ENCODE data around the gene ZNF485.
"Not testable (repeated sequence)": the region's sequence is repeated elsewhere in the genome, so short reads cannot be mapped to it uniquely, and the experiment has no call there.

Gene ZNF485

DNA sequence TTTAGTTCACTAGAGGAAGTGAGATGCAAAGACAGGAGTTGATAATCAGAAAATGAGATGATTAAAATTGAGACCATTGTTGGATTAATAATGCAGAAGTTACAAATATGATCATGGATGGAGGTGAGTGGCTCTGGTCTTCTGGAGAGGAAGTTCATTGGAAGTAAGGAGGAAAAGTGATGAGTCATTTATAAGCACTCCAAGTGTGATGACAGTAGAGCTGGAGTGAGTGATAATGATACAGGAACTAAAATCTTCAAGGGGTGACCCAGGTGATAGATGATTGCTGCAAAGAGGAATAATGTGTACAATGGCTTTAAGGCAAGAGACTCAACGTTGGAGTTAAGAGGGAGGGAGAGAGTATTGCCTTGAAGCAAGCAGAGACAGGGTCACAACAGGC lies 21.7 kb downstream of the ZNF485 start:
- TF ChIP-seq SNAI2 (CRISPR knock-in tag; IDR thresholded peaks at IDR 0.05) (no peak), TOX (CRISPR knock-in tag; IDR thresholded peaks at IDR 0.05; ENCODE audit: borderline replicate concordance) (no peak), BACH2 (CRISPR knock-in tag; IDR thresholded peaks at IDR 0.05; ENCODE audit: borderline replicate concordance) (no peak), OSR1 (CRISPR knock-in tag; IDR thresholded peaks at IDR 0.05) (no peak), TCF4 (CRISPR knock-in tag; IDR thresholded peaks at IDR 0.05; ENCODE audit: borderline replicate concordance) (no peak), GLIS3 (CRISPR knock-in tag; IDR thresholded peaks at IDR 0.05) (no peak), ZFP30 (CRISPR knock-in tag; IDR thresholded peaks at IDR 0.05) (no peak), ISL1 (CRISPR knock-in tag; IDR thresholded peaks at IDR 0.05) (no peak), ZC3H10 (CRISPR knock-in tag; IDR thresholded peaks at IDR 0.05) (no peak), TSHZ2 (CRISPR knock-in tag; IDR thresholded peaks at IDR 0.05) (no peak), ZNF565 (CRISPR knock-in tag; conservative IDR thresholded peaks at IDR 0.05; ENCODE audit: low read depth) (no peak), PPARA (CRISPR knock-in tag; IDR thresholded peaks at IDR 0.05; ENCODE audit: borderline replicate concordance) (no peak)
- TF ChIP-seq, protein P1, sequence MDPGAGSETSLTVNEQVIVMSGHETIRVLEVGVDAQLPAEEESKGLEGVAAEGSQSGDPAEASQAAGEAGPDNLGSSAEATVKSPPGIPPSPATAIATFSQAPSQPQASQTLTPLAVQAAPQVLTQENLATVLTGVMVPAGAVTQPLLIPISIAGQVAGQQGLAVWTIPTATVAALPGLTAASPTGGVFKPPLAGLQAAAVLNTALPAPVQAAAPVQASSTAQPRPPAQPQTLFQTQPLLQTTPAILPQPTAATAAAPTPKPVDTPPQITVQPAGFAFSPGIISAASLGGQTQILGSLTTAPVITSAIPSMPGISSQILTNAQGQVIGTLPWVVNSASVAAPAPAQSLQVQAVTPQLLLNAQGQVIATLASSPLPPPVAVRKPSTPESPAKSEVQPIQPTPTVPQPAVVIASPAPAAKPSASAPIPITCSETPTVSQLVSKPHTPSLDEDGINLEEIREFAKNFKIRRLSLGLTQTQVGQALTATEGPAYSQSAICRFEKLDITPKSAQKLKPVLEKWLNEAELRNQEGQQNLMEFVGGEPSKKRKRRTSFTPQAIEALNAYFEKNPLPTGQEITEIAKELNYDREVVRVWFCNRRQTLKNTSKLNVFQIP (CRISPR knock-in tag; IDR thresholded peaks at IDR 0.05; ENCODE audit: borderline replicate concordance, low read depth): no peak
- TF ChIP-seq, protein P2, sequence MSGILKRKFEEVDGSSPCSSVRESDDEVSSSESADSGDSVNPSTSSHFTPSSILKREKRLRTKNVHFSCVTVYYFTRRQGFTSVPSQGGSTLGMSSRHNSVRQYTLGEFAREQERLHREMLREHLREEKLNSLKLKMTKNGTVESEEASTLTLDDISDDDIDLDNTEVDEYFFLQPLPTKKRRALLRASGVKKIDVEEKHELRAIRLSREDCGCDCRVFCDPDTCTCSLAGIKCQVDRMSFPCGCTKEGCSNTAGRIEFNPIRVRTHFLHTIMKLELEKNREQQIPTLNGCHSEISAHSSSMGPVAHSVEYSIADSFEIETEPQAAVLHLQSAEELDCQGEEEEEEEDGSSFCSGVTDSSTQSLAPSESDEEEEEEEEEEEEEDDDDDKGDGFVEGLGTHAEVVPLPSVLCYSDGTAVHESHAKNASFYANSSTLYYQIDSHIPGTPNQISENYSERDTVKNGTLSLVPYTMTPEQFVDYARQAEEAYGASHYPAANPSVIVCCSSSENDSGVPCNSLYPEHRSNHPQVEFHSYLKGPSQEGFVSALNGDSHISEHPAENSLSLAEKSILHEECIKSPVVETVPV (CRISPR knock-in tag; IDR thresholded peaks at IDR 0.05): no peak
- ATAC-seq: no peak

- no peak for ATAC-seq
- TF ChIP-seq TOX (CRISPR knock-in tag; IDR thresholded peaks at IDR 0.05; ENCODE audit: borderline replicate concordance): no peak
- TF ChIP-seq PATZ1 (CRISPR knock-in tag; IDR thresholded peaks at IDR 0.05; ENCODE audit: borderline replicate concordance): no peak
- no peak for TF ChIP-seq ZNF8 (CRISPR knock-in tag; IDR thresholded peaks at IDR 0.05)
- TF ChIP-seq, protein P1 (CRISPR knock-in tag; IDR thresholded peaks at IDR 0.05; ENCODE audit: borderline replicate concordance, low read depth): no peak
- no peak for TF ChIP-seq CREB5 (CRISPR knock-in tag; IDR thresholded peaks at IDR 0.05; ENCODE audit: low read depth)
- TF ChIP-seq ISL1 (CRISPR knock-in tag; IDR thresholded peaks at IDR 0.05): no peak
- no peak for TF ChIP-seq SNAI2 (CRISPR knock-in tag; IDR thresholded peaks at IDR 0.05)
- TF ChIP-seq ARNTL (CRISPR knock-in tag; IDR thresholded peaks at IDR 0.05; ENCODE audit: borderline replicate concordance, low read depth): no peak
- no peak for TF ChIP-seq OSR1 (CRISPR knock-in tag; IDR thresholded peaks at IDR 0.05)
- no peak for TF ChIP-seq BACH2 (CRISPR knock-in tag; IDR thresholded peaks at IDR 0.05; ENCODE audit: borderline replicate concordance)
- TF ChIP-seq TCF4 (CRISPR knock-in tag; IDR thresholded peaks at IDR 0.05; ENCODE audit: borderline replicate concordance): no peak
Observed at GRCh38 chr10:43628956-43629355, 22.7 kb downstream of the ZNF485 start.

GRCh38 chr10:43635816-43636215 lies 29.6 kb downstream of the ZNF485 start:
- not testable (repeated sequence) for ATAC-seq

All from SK-N-SH treated with all-trans-retinoic acid at 6 μM for 48 hours (cell line).